ENCODE data around the gene SOAT2. TPM values are rescaled to one million over a fixed set of nuclear protein-coding genes. Genes with fewer than 3 reads are reported as not detected.

SOAT2 gene
- total RNA-seq, 1 donor = not detected

- TF ChIP-seq CTCF (IDR thresholded peaks at IDR 0.05; ENCODE audit: extremely low read depth, low read depth, low read length) = no peak
- Histone ChIP-seq H3K27me3 (ENCODE audit: insufficient read depth, low read length) (no peaks in the 10 kb centered on the region), H4K20me1 (ENCODE audit: insufficient read depth, low read length) (peaks cover 15% of the 10 kb centered on the region), H3K27ac (ENCODE audit: low read depth, low read length) (peak overlapping the region; percentile 24), H3K36me3 (ENCODE audit: insufficient read depth, low read length) (peaks cover 64% of the 10 kb centered on the region), H2AFZ (ENCODE audit: low read length) (no peak overlapping the region), H3K4me2 (ENCODE audit: insufficient read depth, low read length) (no peak overlapping the region), H3K4me1 (ENCODE audit: insufficient read depth, low read length) (peaks cover 78% of the 10 kb centered on the region), H3K79me2 (ENCODE audit: insufficient read depth, low read length) (peaks cover 25% of the 10 kb centered on the region), H3K9me3 (ENCODE audit: low read depth, low read length) (no peaks in the 10 kb centered on the region), H3K4me3 (ENCODE audit: insufficient read depth, low read length) (no peak overlapping the region)
- DNase-seq (ENCODE audit: insufficient read length, low spot score, missing footprints) = peak; percentile 86
These were observed 36.0 kb upstream of the SOAT2 start for GRCh38 chr12:53067074-53067992.

DNA sequence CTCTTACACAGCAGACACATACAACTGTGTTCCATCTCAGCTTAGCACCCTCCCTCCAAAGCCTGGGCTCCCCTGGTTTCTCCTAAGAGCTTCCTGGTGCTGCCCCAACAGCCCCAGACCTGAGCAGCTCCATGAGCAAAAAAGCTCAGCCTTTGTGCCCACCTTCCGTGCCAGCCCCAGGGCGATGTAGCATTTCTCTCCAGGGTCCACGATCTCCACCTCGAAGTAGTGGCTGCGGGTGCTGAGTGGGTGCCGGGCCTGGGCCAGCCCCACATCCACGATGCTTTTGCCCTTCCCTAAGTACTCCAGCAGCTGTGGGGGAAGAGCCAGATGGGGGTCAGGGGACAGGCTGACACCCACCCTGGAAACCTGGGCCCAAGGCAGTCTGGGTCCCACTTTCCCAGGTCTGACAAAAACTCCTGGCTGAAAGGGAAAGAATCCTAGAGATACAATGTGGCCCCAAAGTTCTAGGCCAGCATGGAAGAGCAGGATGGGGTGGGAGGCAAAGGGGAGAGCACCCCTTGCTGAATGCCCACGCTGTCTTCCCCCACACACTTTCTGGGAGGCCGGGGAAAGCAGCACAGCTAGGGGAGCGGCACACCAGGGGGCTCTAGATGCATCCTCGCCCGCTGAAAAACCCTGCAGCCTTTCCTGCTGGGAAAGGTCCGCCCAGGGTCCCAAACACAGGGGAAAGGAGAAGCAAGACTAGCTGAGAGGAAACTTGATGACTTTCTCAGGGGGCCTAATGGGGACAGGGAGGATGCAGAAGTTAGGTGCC is 35.1 kb upstream of the SOAT2 start:
- Histone ChIP-seq H3K36me3 (ENCODE audit: insufficient read depth, low read length) (peaks cover 59% of the 10 kb centered on the region), H3K4me3 (ENCODE audit: insufficient read depth, low read length) (no peak overlapping the region), H3K27ac (ENCODE audit: low read depth, low read length) (peak overlapping the region; percentile 27), H3K9me3 (ENCODE audit: low read depth, low read length) (no peaks in the 10 kb centered on the region), H3K4me1 (ENCODE audit: insufficient read depth, low read length) (peaks cover 72% of the 10 kb centered on the region), H4K20me1 (ENCODE audit: insufficient read depth, low read length) (peaks cover 10% of the 10 kb centered on the region), H3K79me2 (ENCODE audit: insufficient read depth, low read length) (peaks cover 26% of the 10 kb centered on the region), H3K27me3 (ENCODE audit: insufficient read depth, low read length) (no peaks in the 10 kb centered on the region), H2AFZ (ENCODE audit: low read length) (no peak overlapping the region), H3K4me2 (ENCODE audit: insufficient read depth, low read length) (no peak overlapping the region)
- DNase-seq (ENCODE audit: insufficient read length, low spot score, missing footprints) = peak; percentile 87
- TF ChIP-seq CTCF (IDR thresholded peaks at IDR 0.05; ENCODE audit: extremely low read depth, low read depth, low read length) = no peak

- peaks cover 65% of the 10 kb centered on the region for H3K4me1 ChIP-seq (ENCODE audit: insufficient read depth, low read length)
- H4K20me1 ChIP-seq (ENCODE audit: insufficient read depth, low read length) = peaks cover 4% of the 10 kb centered on the region
- peaks cover 59% of the 10 kb centered on the region for H3K36me3 ChIP-seq (ENCODE audit: insufficient read depth, low read length)
- H3K4me2 ChIP-seq (ENCODE audit: insufficient read depth, low read length) = no peak overlapping the region
- H3K27me3 ChIP-seq (ENCODE audit: insufficient read depth, low read length) = no peaks in the 10 kb centered on the region
- peaks cover 29% of the 10 kb centered on the region for H3K79me2 ChIP-seq (ENCODE audit: insufficient read depth, low read length)
- no peaks in the 10 kb centered on the region for H3K9me3 ChIP-seq (ENCODE audit: low read depth, low read length)
- H2AFZ ChIP-seq (ENCODE audit: low read length) = no peak overlapping the region
- peak overlapping the region; percentile 27 for H3K27ac ChIP-seq (ENCODE audit: low read depth, low read length)
- TF ChIP-seq CTCF (IDR thresholded peaks at IDR 0.05; ENCODE audit: extremely low read depth, low read depth, low read length) = no peak
- H3K4me3 ChIP-seq (ENCODE audit: insufficient read depth, low read length) = no peak overlapping the region
- peak; percentile 87 for DNase-seq (ENCODE audit: insufficient read length, low spot score, missing footprints)
These were observed 34.3 kb upstream of the SOAT2 start for GRCh38 chr12:53068811-53069585.
